OCI-LY1 (cell line): ENCODE results near the gene ACKR3.

ENCODE experiments used
- EZH2 ChIP-seq: fragments of 200-600 bp; sonication (generic), shearing (Covaris generic); IDR thresholded peaks from 2 replicates; pipeline ENCODE4 v1.8.0; 2017; ENCODE audit warnings: borderline replicate concordance, mixed run types, mild to moderate bottlenecking, antibody characterized with exemption, low read length, moderate library complexity, mixed read lengths
- TF ChIP-seq, protein P1 (sequence below): fragments of 200-600 bp; sonication (generic), shearing (Covaris generic); IDR thresholded peaks from 2 replicates; pipeline ENCODE4 v1.5.1; 2017; ENCODE audit warnings: mild to moderate bottlenecking, antibody characterized with exemption, low read length, moderate library complexity, mixed read lengths

DNA sequence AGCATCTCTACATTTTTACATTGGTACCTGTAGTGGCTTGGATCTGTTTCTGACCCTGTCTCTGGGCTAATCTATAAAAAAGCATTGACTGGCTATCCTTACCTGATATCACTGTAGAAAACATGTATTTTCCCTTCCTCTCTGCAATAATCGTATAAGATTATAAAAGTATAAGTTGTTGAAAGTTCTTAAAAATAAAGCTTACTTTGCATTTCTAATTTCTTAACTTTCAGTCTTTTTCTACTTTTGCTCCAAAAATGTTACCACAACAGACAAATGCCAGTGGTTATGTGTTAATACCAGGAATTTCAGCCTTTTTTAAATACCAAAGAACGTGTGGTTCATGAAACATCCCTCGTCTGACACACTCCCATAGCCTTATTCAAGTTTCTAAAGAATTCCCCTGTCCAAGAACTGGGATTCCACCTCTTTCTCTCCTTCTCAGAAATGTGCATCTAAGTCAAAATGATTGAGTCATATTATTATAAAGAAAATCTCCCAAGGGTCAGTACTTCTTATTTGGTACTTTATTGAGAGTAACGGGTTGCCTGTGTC is 28.5 kb upstream of the ACKR3 start:
- TF ChIP-seq, protein P1, sequence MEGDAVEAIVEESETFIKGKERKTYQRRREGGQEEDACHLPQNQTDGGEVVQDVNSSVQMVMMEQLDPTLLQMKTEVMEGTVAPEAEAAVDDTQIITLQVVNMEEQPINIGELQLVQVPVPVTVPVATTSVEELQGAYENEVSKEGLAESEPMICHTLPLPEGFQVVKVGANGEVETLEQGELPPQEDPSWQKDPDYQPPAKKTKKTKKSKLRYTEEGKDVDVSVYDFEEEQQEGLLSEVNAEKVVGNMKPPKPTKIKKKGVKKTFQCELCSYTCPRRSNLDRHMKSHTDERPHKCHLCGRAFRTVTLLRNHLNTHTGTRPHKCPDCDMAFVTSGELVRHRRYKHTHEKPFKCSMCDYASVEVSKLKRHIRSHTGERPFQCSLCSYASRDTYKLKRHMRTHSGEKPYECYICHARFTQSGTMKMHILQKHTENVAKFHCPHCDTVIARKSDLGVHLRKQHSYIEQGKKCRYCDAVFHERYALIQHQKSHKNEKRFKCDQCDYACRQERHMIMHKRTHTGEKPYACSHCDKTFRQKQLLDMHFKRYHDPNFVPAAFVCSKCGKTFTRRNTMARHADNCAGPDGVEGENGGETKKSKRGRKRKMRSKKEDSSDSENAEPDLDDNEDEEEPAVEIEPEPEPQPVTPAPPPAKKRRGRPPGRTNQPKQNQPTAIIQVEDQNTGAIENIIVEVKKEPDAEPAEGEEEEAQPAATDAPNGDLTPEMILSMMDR = no peak
- TF ChIP-seq EZH2 = no peak
